ENCODE measurements around the gene CACNA1F.
A peak's percentile ranks its signal among the peaks of the same experiment; 100 is the strongest.

Gene CACNA1F

GRCh38 chrX:49155900-49156837, 77.0 kb downstream of the CACNA1F start:
- peak overlapping the region; percentile 81 for H3K9ac ChIP-seq (ENCODE audit: low read length)
- no peaks in the 10 kb centered on the region for H3K36me3 ChIP-seq (ENCODE audit: control insufficient read depth, insufficient read depth, low read length, severe bottlenecking)
- DNase-seq (ENCODE audit: low read depth) = peak; percentile 89
- peak overlapping the region; percentile 77 for H3K4me3 ChIP-seq (ENCODE audit: low read length)
- no peaks in the 10 kb centered on the region for H3K4me1 ChIP-seq (ENCODE audit: control insufficient read depth, insufficient read depth, low read length)
- H3K9me3 ChIP-seq (ENCODE audit: control insufficient read depth, low read length) = no peaks in the 10 kb centered on the region
- H3K27me3 ChIP-seq (replicated peaks; ENCODE audit: control insufficient read depth, insufficient read depth, low read length) = peaks cover 3% of the 10 kb centered on the region

GRCh38 chrX:49155243-49155899, 77.8 kb downstream of the CACNA1F start:
- Histone ChIP-seq H3K36me3 (ENCODE audit: control insufficient read depth, insufficient read depth, low read length, severe bottlenecking) (no peaks in the 10 kb centered on the region), H3K9ac (ENCODE audit: low read length) (peak overlapping the region; percentile 81), H3K27me3 (replicated peaks; ENCODE audit: control insufficient read depth, insufficient read depth, low read length) (peaks cover 3% of the 10 kb centered on the region), H3K4me1 (ENCODE audit: control insufficient read depth, insufficient read depth, low read length) (no peaks in the 10 kb centered on the region), H3K9me3 (ENCODE audit: control insufficient read depth, low read length) (no peaks in the 10 kb centered on the region), H3K4me3 (ENCODE audit: low read length) (peak overlapping the region; percentile 77)
- DNase-seq (ENCODE audit: low read depth) = peak; percentile 42

Data from adipocyte (in vitro differentiated cells).